GM18499 (cell line): ENCODE results near the gene CHRNG.

Source experiments
- ATAC-seq: cut with Tn5 transposase; IDR thresholded peaks from one replicate; pipeline ENCODE4 v1.9.1; 2021; ENCODE audit warnings: moderate number of reproducible peaks; ENCODE audit not compliant: insufficient read depth, unreplicated experiment

Gene CHRNG

GRCh38 chr2:232539298-232540231 lies at the start of gene CHRNG:
TSS of gene CHRNG (plus strand) at chr2:232539692. CDS start at chr2:232539748, 56 bp downstream.
- no peak for ATAC-seq

GRCh38 chr2:232490221-232491138 lies 49.0 kb upstream of the CHRNG start:
- ATAC-seq: no peak

GRCh38 chr2:232491139-232491780 lies 48.2 kb upstream of the CHRNG start:
- no peak for ATAC-seq

- ATAC-seq: no peak
Measured at GRCh38 chr2:232492236-232492848, 47.1 kb upstream of the CHRNG start.

GRCh38 chr2:232492963-232493700 lies 46.4 kb upstream of the CHRNG start:
- ATAC-seq: no peak

GRCh38 chr2:232493701-232494474 lies 45.6 kb upstream of the CHRNG start:
- ATAC-seq: no peak

GRCh38 chr2:232494542-232494941 lies 45.0 kb upstream of the CHRNG start:
- no peak for ATAC-seq

GRCh38 chr2:232495292-232495691 lies 44.2 kb upstream of the CHRNG start:
- ATAC-seq: no peak

GRCh38 chr2:232496501-232497270 lies 42.8 kb upstream of the CHRNG start:
- ATAC-seq: no peak

GRCh38 chr2:232497348-232497747 lies 42.1 kb upstream of the CHRNG start:
- no peak for ATAC-seq

GRCh38 chr2:232498452-232498851 lies 41.0 kb upstream of the CHRNG start:
- no peak for ATAC-seq

GRCh38 chr2:232501331-232501771 lies 38.1 kb upstream of the CHRNG start:
- no peak for ATAC-seq

GRCh38 chr2:232501794-232502390 lies 37.6 kb upstream of the CHRNG start:
- ATAC-seq: no peak

GRCh38 chr2:232502511-232502910 lies 37.0 kb upstream of the CHRNG start:
- no peak for ATAC-seq

- no peak for ATAC-seq
Measured at GRCh38 chr2:232502911-232503808, 36.3 kb upstream of the CHRNG start.

- ATAC-seq: no peak
Measured at GRCh38 chr2:232503809-232504323, 35.6 kb upstream of the CHRNG start.
